Left cardiac atrium (tissue), 4 donors: ENCODE measurements around the gene ZNF804B. TPM values are rescaled to one million over a fixed set of nuclear protein-coding genes. Genes with fewer than 3 reads are reported as not detected.
"Not testable (repeated sequence)": the region's sequence is repeated elsewhere in the genome, so short reads cannot be mapped to it uniquely, and the experiment has no call there.

ENCODE experiments used
- ATAC-seq, 2 donors: fragments of 200-7000 bp; cut with Tn5 transposase; one replicate each; pipeline ENCODE4 v1.9.1; 2020; ENCODE audit warnings: mild to moderate bottlenecking in 2 of 2, moderate library complexity in 2 of 2
- DNase-seq: peaks from one replicate; pipeline ENCODE4 v3.0.0-alpha.2; 2020
- intact Hi-C, 2 donors: fragments of 100-400 bp; cut with DNase I; formaldehyde crosslinking; loops; one replicate each; pipeline versions ENCODE4 v1.14.1 to v1.15.1; 2022 to 2023
- total RNA-seq, 2 donors: library from RNA; stranded (reverse); fragmentation: NEBNext Ultra II Directional; extraction: Animal tissue kit (Norgen Biotek cat#: 25700); gene quantifications; one replicate each; pipeline ENCODE4 v1.2.1, GENCODE V29; 2021
- donor health status: DM: no; HTN: yes; CAD: no.
- donor health status: DM: no; HTN: yes; CAD: no; lungs with severe emphysema.
- donor health status: DM: yes; HTN: yes; CAD: no.
- donor health status: Dilated cardiomyopathy.

The ZNF804B gene
- total RNA-seq, 2 donors from 2014 or later, result 0.16 TPM; not detected in 1

- ATAC-seq (no peak), DNase-seq (no peak)
- intact Hi-C loops, result no loop called here
Measured at GRCh38 chr7:89183712-89184111, 424.2 kb downstream of the ZNF804B start.

- DNase-seq (no peak), ATAC-seq (no peak)
- intact Hi-C loops, result no loop called here
Measured at GRCh38 chr7:89200758-89201157, 441.3 kb downstream of the ZNF804B start.

- DNase-seq, result no peak
- ATAC-seq, result no peak
- intact Hi-C loops, result no loop called here
Measured at GRCh38 chr7:89223900-89224395, 464.4 kb downstream of the ZNF804B start.

GRCh38 chr7:89228688-89229171 lies 469.2 kb downstream of the ZNF804B start:
- ATAC-seq, DNase-seq, intact Hi-C loops: not testable (repeated sequence)

GRCh38 chr7:89238156-89238555 lies 478.7 kb downstream of the ZNF804B start:
- DNase-seq, result no peak
- no peak for ATAC-seq
- intact Hi-C loops, result no loop called here

- ATAC-seq (no peak), DNase-seq (no peak)
- intact Hi-C loops, result no loop called here
Measured at GRCh38 chr7:89246196-89246595, 486.7 kb downstream of the ZNF804B start.

- intact Hi-C loops, result no loop called here
- ATAC-seq (no peak), DNase-seq (no peak)
Measured at GRCh38 chr7:89247207-89247606, 487.7 kb downstream of the ZNF804B start.

- no peak for DNase-seq
- intact Hi-C loops, result no loop called here
Measured at GRCh38 chr7:89259085-89259484, 499.6 kb downstream of the ZNF804B start.

GRCh38 chr7:89264126-89264525 lies 504.6 kb downstream of the ZNF804B start:
- ATAC-seq (no peak), DNase-seq (no peak)
- intact Hi-C loops, result no loop called here

More at GRCh38 chr7:89259085-89259484, 499.6 kb downstream of the ZNF804B start:
- ATAC-seq, result no peak

GRCh38 chr7:89265631-89266030 lies 506.1 kb downstream of the ZNF804B start:
- intact Hi-C loops, result no loop called here
- DNase-seq (no peak), ATAC-seq (no peak)

- intact Hi-C loops, result no loop called here
- DNase-seq, result no peak
- no peak for ATAC-seq
Measured at GRCh38 chr7:89283302-89283701, 523.8 kb downstream of the ZNF804B start.

- intact Hi-C loops, result no loop called here
- ATAC-seq (no peak), DNase-seq (no peak)
Measured at GRCh38 chr7:89308535-89308934, 549.0 kb downstream of the ZNF804B start.

GRCh38 chr7:89311886-89312285 lies 552.4 kb downstream of the ZNF804B start:
- DNase-seq, result no peak
- ATAC-seq, result no peak
- intact Hi-C loops, result no loop called here

GRCh38 chr7:89312551-89312950 lies 553.1 kb downstream of the ZNF804B start:
- DNase-seq (no peak), ATAC-seq (no peak)
- intact Hi-C loops, result no loop called here

- ATAC-seq (no peak), DNase-seq (no peak)
- intact Hi-C loops, result no loop called here
Measured at GRCh38 chr7:89316584-89317251, 557.2 kb downstream of the ZNF804B start.

- intact Hi-C loops, result no loop called here
Measured at GRCh38 chr7:89332026-89332425, 572.5 kb downstream of the ZNF804B start.

GRCh38 chr7:89334797-89335196 lies 575.3 kb downstream of the ZNF804B start:
- no peak for ATAC-seq
- intact Hi-C loops, result no loop called here
- no peak for DNase-seq

More at GRCh38 chr7:89332026-89332425, 572.5 kb downstream of the ZNF804B start:
- DNase-seq (no peak), ATAC-seq (no peak)

GRCh38 chr7:89335490-89335889 lies 576.0 kb downstream of the ZNF804B start:
- ATAC-seq, result no peak
- DNase-seq, result no peak
- intact Hi-C loops, result no loop called here

- no peak for DNase-seq
- no peak for ATAC-seq
- intact Hi-C loops, result no loop called here
Measured at GRCh38 chr7:89336121-89336520, 576.6 kb downstream of the ZNF804B start.

GRCh38 chr7:89339748-89340147 lies 580.2 kb downstream of the ZNF804B start:
- intact Hi-C loops, result no loop called here
- no peak for ATAC-seq

GRCh38 chr7:89357121-89357520 lies 597.6 kb downstream of the ZNF804B start:
- no peak for DNase-seq
- intact Hi-C loops, result no loop called here
- no peak for ATAC-seq

More at GRCh38 chr7:89339748-89340147, 580.2 kb downstream of the ZNF804B start:
- DNase-seq, result no peak
